WI38 (cell line): ENCODE data around the gene RTL9.

Experiments used
- H3K4me3 ChIP-seq: 2 replicates; pipeline ENCODE4 v1.5.1; 2011; ENCODE audit warnings: low read depth, mild to moderate bottlenecking, control low read depth, low read length
- CTCF ChIP-seq: IDR thresholded peaks from 2 replicates; pipeline ENCODE4 v1.5.1; 2012; ENCODE audit warnings: low read depth, mild to moderate bottlenecking, control low read depth, low read length

The RTL9 gene

DNA sequence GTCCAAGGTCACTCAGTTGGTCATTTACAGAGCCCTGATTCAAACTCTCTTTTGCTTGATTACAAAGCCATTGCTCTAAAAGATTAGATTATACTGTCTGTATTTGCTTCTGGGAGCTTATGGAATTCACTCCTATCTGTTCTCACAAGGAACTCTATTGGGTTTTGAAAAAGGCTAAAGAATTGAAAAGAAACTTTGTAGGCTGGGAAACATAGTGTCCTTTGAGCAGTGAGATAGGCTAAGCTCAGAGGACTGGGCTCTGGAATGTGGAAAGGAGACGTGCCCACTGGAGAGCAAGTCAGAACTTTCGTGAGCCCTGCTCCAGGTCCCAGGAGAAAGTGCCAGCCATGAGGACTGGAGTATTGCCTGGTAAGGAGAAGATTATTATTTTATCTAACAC lies at the start of gene RTL9:
Gene RTL9 (plus strand): TSS at position 301 of the 400 bp plus-strand sequence. CDS start 91,770 bp downstream, outside the sequence.
- H3K4me3 ChIP-seq, result no peak within 1 kb of the TSS
- no peak for TF ChIP-seq CTCF

- no peak for TF ChIP-seq CTCF
- no peak overlapping the region for H3K4me3 ChIP-seq
These were observed 48.5 kb upstream of the RTL9 start for GRCh38 chrX:110310000-110310790.

DNA sequence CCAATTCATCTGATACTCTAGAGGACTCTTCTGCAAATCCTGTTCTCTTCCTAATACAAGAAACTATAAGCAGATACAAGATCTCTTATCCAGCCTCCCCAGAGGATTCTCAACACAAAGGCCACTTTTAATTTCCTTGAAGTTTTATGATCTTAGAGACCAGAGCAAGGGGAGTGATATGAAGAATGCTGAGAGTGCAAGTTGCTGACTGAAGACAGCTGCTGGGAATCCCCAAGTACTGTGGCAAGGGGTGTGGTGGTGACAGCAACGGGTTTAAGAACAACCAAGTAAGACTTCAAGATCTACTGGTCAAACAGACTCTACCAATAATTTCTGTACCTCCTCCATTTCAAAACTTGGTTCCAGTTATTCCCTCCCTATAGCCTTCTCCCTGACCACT lies 47.8 kb upstream of the RTL9 start:
- TF ChIP-seq CTCF, result no peak
- H3K4me3 ChIP-seq, result no peak overlapping the region

GRCh38 chrX:110311437-110312230 lies 47.0 kb upstream of the RTL9 start:
- no peak overlapping the region for H3K4me3 ChIP-seq
- no peak for TF ChIP-seq CTCF

DNA sequence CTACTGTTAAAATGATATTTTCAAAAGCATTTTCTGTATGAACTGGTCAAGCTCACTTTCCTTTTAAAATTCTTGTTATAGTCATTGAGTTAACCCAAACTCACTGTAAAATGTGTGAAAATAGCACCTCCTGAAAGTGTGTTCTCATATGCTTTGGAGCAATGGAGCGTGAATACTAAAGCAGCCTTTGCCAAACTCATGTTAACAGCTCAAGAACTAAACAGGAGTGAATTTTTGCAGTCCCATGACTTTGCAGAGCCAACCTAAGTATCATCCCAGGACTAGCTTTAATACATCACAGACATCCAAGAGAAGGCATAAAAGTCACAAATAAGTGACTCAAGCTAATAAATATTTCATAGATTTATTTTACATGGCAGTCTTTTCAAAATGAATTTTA lies 43.1 kb upstream of the RTL9 start:
- no peak for TF ChIP-seq CTCF
- peak overlapping the region; percentile 75 for H3K4me3 ChIP-seq

- no peak for TF ChIP-seq CTCF
- peak overlapping the region; percentile 75 for H3K4me3 ChIP-seq
These were observed 42.1 kb upstream of the RTL9 start for GRCh38 chrX:110316351-110317060.
